GM21447 (cell line): ENCODE data around the gene FOXO1.

Experiments used
- ATAC-seq: cut with Tn5 transposase; IDR thresholded peaks from one replicate; pipeline ENCODE4 v1.9.1; 2021; ENCODE audit not compliant: unreplicated experiment

Gene FOXO1

GRCh38 chr13:40582531-40582930 is 83.9 kb downstream of the FOXO1 start:
- ATAC-seq, result no peak

- ATAC-seq, result no peak
Measured at GRCh38 chr13:40581277-40581579, 85.2 kb downstream of the FOXO1 start.

- no peak for ATAC-seq
Measured at GRCh38 chr13:40580566-40581276, 85.7 kb downstream of the FOXO1 start.

GRCh38 chr13:40579535-40579934 is 86.9 kb downstream of the FOXO1 start:
- ATAC-seq, result no peak

GRCh38 chr13:40578055-40578454 is 88.4 kb downstream of the FOXO1 start:
- no peak for ATAC-seq

GRCh38 chr13:40576369-40576768 is 90.1 kb downstream of the FOXO1 start:
- ATAC-seq, result no peak

- no peak for ATAC-seq
Measured at GRCh38 chr13:40572961-40573360, 93.5 kb downstream of the FOXO1 start.

- ATAC-seq, result no peak
Measured at GRCh38 chr13:40571338-40571963, 95.0 kb downstream of the FOXO1 start.

- no peak for ATAC-seq
Measured at GRCh38 chr13:40570930-40571329, 95.5 kb downstream of the FOXO1 start.

- no peak for ATAC-seq
Measured at GRCh38 chr13:40569024-40569350, 97.5 kb downstream of the FOXO1 start.

GRCh38 chr13:40568246-40569023 is 98.0 kb downstream of the FOXO1 start:
- no peak for ATAC-seq

- no peak for ATAC-seq
Measured at GRCh38 chr13:40566811-40567210, 99.6 kb downstream of the FOXO1 start.

GRCh38 chr13:40565282-40566148 is 100.9 kb downstream of the FOXO1 start:
- ATAC-seq, result no peak

GRCh38 chr13:40564342-40565001 is 102.0 kb downstream of the FOXO1 start:
- no peak for ATAC-seq

- ATAC-seq, result no peak
Measured at GRCh38 chr13:40563350-40564125, 102.9 kb downstream of the FOXO1 start.

GRCh38 chr13:40562975-40563349 is 103.5 kb downstream of the FOXO1 start:
- ATAC-seq, result no peak

GRCh38 chr13:40559915-40560314 is 106.5 kb downstream of the FOXO1 start:
- ATAC-seq, result no peak

GRCh38 chr13:40558656-40559055 is 107.8 kb downstream of the FOXO1 start:
- no peak for ATAC-seq

- ATAC-seq, result no peak
Measured at GRCh38 chr13:40556453-40556852, 110.0 kb downstream of the FOXO1 start.

GRCh38 chr13:40553356-40553755 is 113.1 kb downstream of the FOXO1 start:
- ATAC-seq, result no peak
